Measurements from ENCODE around the gene CPB1.

Gene CPB1

GRCh38 chr3:148882288-148882687 lies 54.7 kb downstream of the CPB1 start:
- no peak for DNase-seq (ENCODE audit: low read depth in 2 of 2)

GRCh38 chr3:148883163-148883562 lies 55.6 kb downstream of the CPB1 start:
- DNase-seq (ENCODE audit: low read depth in 2 of 2), result no peak

GRCh38 chr3:148884261-148884660 lies 56.6 kb downstream of the CPB1 start:
- DNase-seq (ENCODE audit: low read depth in 2 of 2), result no peak

- DNase-seq (ENCODE audit: low read depth in 2 of 2), result no peak
Measured at GRCh38 chr3:148889828-148890227, 62.2 kb downstream of the CPB1 start.

GRCh38 chr3:148896062-148896461 lies 68.5 kb downstream of the CPB1 start:
- DNase-seq (ENCODE audit: low read depth in 2 of 2), result no peak

DNA sequence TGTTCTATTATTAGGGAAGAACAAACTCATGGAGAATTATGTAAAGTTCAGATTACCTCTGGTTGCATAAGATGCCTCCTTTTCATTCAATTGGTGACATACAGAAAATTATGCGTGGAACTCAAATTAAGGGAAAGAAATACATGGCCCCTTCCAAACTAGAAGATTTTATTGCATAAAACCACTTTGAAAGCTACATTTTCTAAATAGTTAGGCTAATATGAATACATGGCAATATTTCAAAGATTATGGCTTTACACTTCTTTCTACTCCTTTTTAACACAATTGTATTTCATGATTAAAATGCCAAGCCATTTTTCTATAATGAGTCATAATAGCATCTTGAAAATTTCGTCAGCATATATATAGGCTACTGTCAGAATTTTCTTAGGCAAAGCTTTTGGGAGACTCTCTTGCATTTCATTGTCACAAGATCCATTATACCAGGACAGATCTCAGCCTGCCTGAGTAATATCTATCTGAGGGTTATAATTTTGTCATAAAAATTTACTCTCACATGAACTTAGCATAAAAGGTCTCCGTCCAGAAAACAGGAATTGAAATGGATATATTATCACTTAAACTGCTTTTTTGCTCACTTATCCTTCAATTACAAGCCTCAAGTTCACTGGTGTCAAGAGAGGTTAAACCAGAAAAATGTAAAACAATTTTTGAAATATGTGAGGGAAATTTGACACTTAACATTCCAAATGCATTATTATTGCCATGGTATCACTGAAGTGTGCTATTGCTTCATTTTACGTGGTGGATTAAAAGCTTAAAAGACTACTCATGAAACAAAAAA lies 74.6 kb downstream of the CPB1 start:
- DNase-seq (ENCODE audit: low read depth in 2 of 2), result no peak

GRCh38 chr3:148903022-148903442 lies 75.4 kb downstream of the CPB1 start:
- no peak for DNase-seq (ENCODE audit: low read depth in 2 of 2)

GRCh38 chr3:148903941-148904340 lies 76.3 kb downstream of the CPB1 start:
- no peak for DNase-seq (ENCODE audit: low read depth in 2 of 2)

DNA sequence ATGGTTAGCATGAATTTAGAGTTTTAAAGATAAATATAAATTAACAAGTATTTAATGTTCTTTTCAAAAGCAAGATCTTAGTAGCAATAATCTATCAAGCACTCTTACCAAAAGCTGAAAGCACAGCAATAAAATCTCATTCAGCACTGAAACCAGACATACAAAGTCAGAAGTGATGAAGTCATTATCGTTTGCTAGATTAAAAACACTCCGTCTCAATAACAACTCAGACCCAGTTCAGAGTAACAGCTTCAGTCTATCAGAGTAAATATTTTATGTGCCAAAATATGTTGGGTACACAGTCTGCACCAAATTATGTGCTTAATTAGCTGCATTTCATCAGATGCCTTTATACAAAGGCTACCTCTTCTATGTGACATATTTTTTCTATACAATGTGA lies 79.1 kb downstream of the CPB1 start:
- DNase-seq (ENCODE audit: low read depth in 2 of 2), result no peak
